ENCODE results near the gene TCN2. TPM values are rescaled to one million over a fixed set of nuclear protein-coding genes. Genes with fewer than 3 reads are reported as not detected.
"Not testable (repeated sequence)": the region's sequence is repeated elsewhere in the genome, so short reads cannot be mapped to it uniquely, and the experiment has no call there.

TCN2 gene
- total RNA-seq, 2 experiments from 2014 or later, result 1.7 to 1.9 TPM

GRCh38 chr22:30605449-30606110 lies 1.4 kb upstream of the TCN2 start:
- Mint-ChIP-seq H3K36me3 (ENCODE audit: low read depth) (no peaks in the 10 kb centered on the region), H3K9me3 (no peaks in the 10 kb centered on the region), H3K27ac (peak overlapping the region; percentile 1), H3K4me3 (no peak overlapping the region), H3K27me3 (peaks cover 5% of the 10 kb centered on the region), H3K4me1 (peaks cover 52% of the 10 kb centered on the region)
- DNase-seq, result peak; percentile 63
- CTCF ChIA-PET, result interaction anchor here (0.8 to 6.8 kb wide), 10 partner anchors 8 to 372 kb away, joined by 3 to 54 read pairs (median 4); partner anchors contain the start of gene PES1
- POLR2A ChIA-PET, result interaction anchor here (1.4 to 3.0 kb wide), 3 partner anchors 14 to 149 kb away, joined by 3 to 13 read pairs (median 11); partner anchors contain the start of genes PES1 and SLC35E4

GRCh38 chr22:30607300-30607930 lies 441 bp downstream of the TCN2 start:
- H3K4me1 Mint-ChIP-seq, result peaks cover 51% of the 10 kb centered on the region
- CTCF ChIA-PET, result interaction anchor here (0.7 to 6.8 kb wide), 6 partner anchors 10 to 42 kb away, joined by 3 to 54 read pairs (median 8); partner anchors contain the start of gene PES1
- H3K9me3 Mint-ChIP-seq, result no peaks in the 10 kb centered on the region
- no peak for DNase-seq
- peak overlapping the region; percentile 74 for H3K4me3 Mint-ChIP-seq
- POLR2A ChIA-PET, result interaction anchor here (0.6 to 3.0 kb wide), 5 partner anchors 10 to 28 kb away, joined by 3 to 13 read pairs (median 4); partner anchors contain the start of genes PES1 and SLC35E4
- no peaks in the 10 kb centered on the region for H3K36me3 Mint-ChIP-seq (ENCODE audit: low read depth)
- H3K27me3 Mint-ChIP-seq, result no peaks in the 10 kb centered on the region
- H3K27ac Mint-ChIP-seq, result peak overlapping the region; percentile 62

DNA sequence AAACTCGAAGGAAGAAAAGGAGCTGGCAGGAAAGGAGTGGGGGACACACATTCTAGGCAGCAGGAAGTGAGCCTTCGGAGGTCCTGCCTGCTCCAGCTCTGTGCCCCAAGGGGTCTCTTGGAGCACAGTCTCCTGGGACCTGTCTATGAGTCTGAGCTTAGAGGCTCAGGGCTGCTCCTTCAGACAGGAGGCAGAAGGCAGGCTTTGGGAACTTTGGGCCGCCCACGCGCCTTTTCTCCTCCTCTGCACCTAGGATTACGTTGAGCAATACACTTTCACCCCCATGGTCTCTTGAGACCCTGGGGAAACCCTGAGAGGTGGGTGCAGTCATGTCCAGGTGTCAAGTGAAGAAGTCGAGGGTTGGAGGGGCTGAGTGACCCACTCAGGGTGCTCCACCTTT lies 965 bp downstream of the TCN2 start:
- Mint-ChIP-seq H3K4me3 (no peak overlapping the region), H3K9me3 (no peaks in the 10 kb centered on the region), H3K36me3 (ENCODE audit: low read depth) (no peaks in the 10 kb centered on the region), H3K27ac (no peak overlapping the region), H3K4me1 (peaks cover 51% of the 10 kb centered on the region), H3K27me3 (no peaks in the 10 kb centered on the region)
- DNase-seq, result no peak
- CTCF ChIA-PET, result interaction anchor here (1.1 to 6.8 kb wide), 4 partner anchors 11 to 42 kb away, joined by 4 to 54 read pairs (median 14); partner anchors contain the start of gene PES1
- POLR2A ChIA-PET, result interaction anchor here (0.8 to 3.0 kb wide), 2 partner anchors 16 to 25 kb away, joined by 3 to 11 read pairs; partner anchors contain the start of gene PES1

- Mint-ChIP-seq H3K9me3 (no peaks in the 10 kb centered on the region), H3K27ac (peak overlapping the region; percentile 32), H3K27me3 (no peaks in the 10 kb centered on the region), H3K4me1 (peaks cover 51% of the 10 kb centered on the region), H3K36me3 (ENCODE audit: low read depth) (no peaks in the 10 kb centered on the region), H3K4me3 (no peak overlapping the region)
- DNase-seq, result peak; percentile 49
- ChIA-PET POLR2A (interaction anchor here (0.7 to 1.5 kb wide), 6 partner anchors 8 to 136 kb away, joined by 3 to 6 read pairs (median 4); partner anchors contain the start of gene SLC35E4), CTCF (interaction anchor here (0.7 to 6.8 kb wide), 5 partner anchors 8 to 25 kb away, joined by 5 to 54 read pairs (median 5); partner anchors contain the start of gene PES1)
These were observed 2.5 kb downstream of the TCN2 start for GRCh38 chr22:30609260-30610185.

DNA sequence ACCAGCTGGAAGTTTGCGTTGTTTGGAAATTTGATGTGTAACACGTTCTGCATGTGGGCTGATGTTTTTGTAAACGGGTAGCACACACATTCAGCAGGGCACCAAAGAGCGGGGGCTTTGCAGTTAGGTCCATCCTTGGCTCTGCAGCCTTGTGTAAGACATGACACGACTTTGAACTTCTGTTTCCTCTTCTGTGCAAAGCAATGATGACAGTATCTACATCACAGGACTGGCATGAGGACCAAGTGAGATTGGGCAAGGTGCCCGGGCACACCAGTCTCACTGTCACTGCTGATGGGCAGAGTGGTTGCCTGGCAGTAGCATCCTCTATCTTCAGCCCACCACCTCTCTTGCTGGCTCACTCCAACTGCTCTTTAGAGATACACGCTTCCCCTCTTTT lies 3.3 kb downstream of the TCN2 start:
- H3K4me3 Mint-ChIP-seq, result no peak overlapping the region
- peaks cover 49% of the 10 kb centered on the region for H3K4me1 Mint-ChIP-seq
- POLR2A ChIA-PET, result interaction anchor here (0.8 to 1.5 kb wide), 3 partner anchors 10 to 35 kb away, joined by 3 to 4 read pairs (median 4); partner anchors contain the start of gene SLC35E4

DNA sequence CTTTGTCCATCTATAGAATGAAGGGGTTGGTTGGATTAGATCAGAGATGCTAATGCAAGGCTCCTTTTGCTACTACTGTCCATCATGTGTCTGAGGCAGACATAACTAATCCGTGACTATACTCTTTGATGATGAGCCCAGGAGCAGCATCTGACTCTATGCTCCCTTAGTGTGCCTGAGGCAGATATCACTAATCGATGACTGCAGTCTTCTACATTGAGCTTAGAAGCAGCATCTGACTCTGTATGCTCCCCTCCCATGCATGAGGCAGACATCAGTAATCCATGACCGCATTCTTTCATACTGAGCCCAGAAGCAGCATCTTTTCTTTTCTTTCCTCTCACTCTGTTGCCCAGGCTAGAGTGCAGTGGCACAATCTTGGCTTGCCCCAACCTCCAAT lies 4.2 kb downstream of the TCN2 start:
- ChIA-PET POLR2A (no interaction called here), CTCF (no interaction called here)
- Mint-ChIP-seq H3K27ac (no peak overlapping the region), H3K27me3 (no peaks in the 10 kb centered on the region), H3K4me1 (peaks cover 42% of the 10 kb centered on the region), H3K9me3 (no peaks in the 10 kb centered on the region), H3K36me3 (ENCODE audit: low read depth) (no peaks in the 10 kb centered on the region), H3K4me3 (no peak overlapping the region)
- no peak for DNase-seq

More for the DNA sequence above, 3.3 kb downstream of the TCN2 start:
- Mint-ChIP-seq H3K36me3 (ENCODE audit: low read depth) (no peaks in the 10 kb centered on the region), H3K9me3 (no peaks in the 10 kb centered on the region), H3K27ac (no peak overlapping the region), H3K27me3 (no peaks in the 10 kb centered on the region)
- DNase-seq, result no peak
- CTCF ChIA-PET, result interaction anchor here (1.1 to 6.8 kb wide), 4 partner anchors 9 to 24 kb away, joined by 5 to 54 read pairs (median 6); partner anchors contain the start of gene PES1

GRCh38 chr22:30612789-30613188 lies 5.8 kb downstream of the TCN2 start:
- no peak overlapping the region for H3K4me3 Mint-ChIP-seq
- CTCF ChIA-PET, result interaction anchor here (0.6 to 1.3 kb wide), 4 partner anchors 11 to 254 kb away, joined by 3 to 4 read pairs (median 3); no protein-coding TSS in a partner anchor
- H3K36me3 Mint-ChIP-seq (ENCODE audit: low read depth), result no peaks in the 10 kb centered on the region
- H3K27me3 Mint-ChIP-seq, result no peaks in the 10 kb centered on the region
- no peaks in the 10 kb centered on the region for H3K9me3 Mint-ChIP-seq
- no peak for DNase-seq
- H3K4me1 Mint-ChIP-seq, result peaks cover 28% of the 10 kb centered on the region
- POLR2A ChIA-PET, result no interaction called here
- no peak overlapping the region for H3K27ac Mint-ChIP-seq

DNA sequence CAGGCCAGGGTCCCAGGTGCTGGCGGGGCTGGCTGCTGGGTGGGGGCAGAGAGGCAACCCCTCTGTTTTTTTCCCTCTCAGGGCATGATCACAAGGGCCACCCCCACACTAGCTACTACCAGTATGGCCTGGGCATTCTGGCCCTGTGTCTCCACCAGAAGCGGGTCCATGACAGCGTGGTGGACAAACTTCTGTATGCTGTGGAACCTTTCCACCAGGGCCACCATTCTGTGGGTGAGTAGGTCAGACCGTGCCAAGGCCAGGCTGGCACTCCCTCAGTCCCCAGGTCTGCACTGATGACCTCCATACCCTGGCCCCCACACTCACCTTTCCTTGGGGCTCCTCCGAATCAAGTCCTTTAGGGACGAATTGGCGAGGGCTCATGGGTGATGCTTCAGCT lies 7.3 kb downstream of the TCN2 start:
- CTCF ChIA-PET, result no interaction called here
- H3K9me3 Mint-ChIP-seq, result no peaks in the 10 kb centered on the region
- H3K27me3 Mint-ChIP-seq, result no peaks in the 10 kb centered on the region
- H3K27ac Mint-ChIP-seq, result no peak overlapping the region
- no peak for DNase-seq
- POLR2A ChIA-PET, result no interaction called here
- no peaks in the 10 kb centered on the region for H3K36me3 Mint-ChIP-seq (ENCODE audit: low read depth)
- no peak overlapping the region for H3K4me3 Mint-ChIP-seq
- H3K4me1 Mint-ChIP-seq, result peaks cover 13% of the 10 kb centered on the region

DNA sequence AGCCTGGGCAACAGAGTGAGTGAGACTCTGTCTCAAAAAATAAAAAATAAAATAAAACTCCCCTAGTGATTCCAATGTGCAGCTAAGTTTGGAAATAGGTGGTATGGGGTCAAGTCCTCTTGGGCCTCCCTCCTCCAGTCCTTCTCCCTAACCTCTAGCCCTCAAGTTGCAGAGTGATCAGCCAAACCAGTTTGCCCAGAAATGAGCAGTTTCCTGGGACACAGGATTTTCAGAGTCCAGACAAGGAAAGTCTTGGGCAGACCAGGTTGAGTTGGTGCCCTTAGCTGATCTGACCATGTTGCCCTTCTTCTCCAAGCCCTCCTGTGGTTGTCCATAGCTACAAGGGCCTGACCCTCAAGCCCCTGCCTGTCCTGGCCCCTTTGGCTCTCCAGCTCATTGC lies 7.9 kb downstream of the TCN2 start:
- DNase-seq, result no peak
- Mint-ChIP-seq H3K27me3 (no peaks in the 10 kb centered on the region), H3K9me3 (no peaks in the 10 kb centered on the region), H3K27ac (no peak overlapping the region), H3K4me1 (peaks cover 7% of the 10 kb centered on the region), H3K4me3 (no peak overlapping the region), H3K36me3 (ENCODE audit: low read depth) (no peaks in the 10 kb centered on the region)
- ChIA-PET POLR2A (no interaction called here), CTCF (no interaction called here)

DNA sequence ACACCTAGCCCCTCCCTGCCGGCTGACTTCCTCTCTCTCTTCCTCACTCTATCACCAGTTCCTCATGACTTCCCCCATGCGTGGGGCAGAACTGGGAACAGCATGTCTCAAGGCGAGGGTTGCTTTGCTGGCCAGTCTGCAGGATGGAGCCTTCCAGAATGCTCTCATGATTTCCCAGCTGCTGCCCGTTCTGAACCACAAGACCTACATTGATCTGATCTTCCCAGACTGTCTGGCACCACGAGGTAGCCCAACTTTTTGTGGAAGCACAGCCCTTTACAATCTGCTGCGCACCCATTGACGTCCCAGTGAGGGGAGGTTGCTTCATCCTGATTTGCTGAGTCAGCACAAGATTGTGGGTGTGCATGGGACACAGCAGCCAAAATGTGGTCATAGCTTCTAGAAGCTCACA lies 8.6 kb downstream of the TCN2 start:
- ChIA-PET POLR2A (no interaction called here), CTCF (interaction anchor here (1.2 kb wide), 1 partner anchor 10 kb away, joined by 4 read pairs; no protein-coding TSS in a partner anchor)
- no peaks in the 10 kb centered on the region for H3K9me3 Mint-ChIP-seq

DNA sequence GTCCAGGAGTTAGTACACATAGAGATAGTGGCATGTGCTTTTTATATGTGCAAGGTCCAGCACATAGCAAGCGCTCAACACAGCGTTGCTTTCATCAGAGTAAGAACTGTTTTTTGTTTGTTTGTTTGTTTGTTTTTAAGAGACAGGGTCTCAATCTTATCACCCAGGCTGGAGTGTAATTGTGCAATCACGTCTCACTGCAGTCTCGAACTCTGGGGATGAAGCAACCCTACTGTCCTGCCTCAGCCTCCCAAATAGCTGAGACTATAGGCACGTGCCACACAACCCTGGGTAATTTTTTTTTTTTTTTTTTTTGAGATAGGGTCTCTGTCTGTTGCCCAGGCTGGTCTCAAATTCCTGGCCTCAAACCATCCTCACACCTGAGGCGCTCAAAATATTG lies 10.8 kb downstream of the TCN2 start:
- Mint-ChIP-seq H3K27ac (no peak overlapping the region), H3K4me3 (no peak overlapping the region), H3K27me3 (no peaks in the 10 kb centered on the region), H3K9me3 (no peaks in the 10 kb centered on the region), H3K4me1 (no peaks in the 10 kb centered on the region), H3K36me3 (ENCODE audit: low read depth) (no peaks in the 10 kb centered on the region)
- DNase-seq, result no peak
- ChIA-PET CTCF (no interaction called here), POLR2A (interaction anchor here (1.1 kb wide), 1 partner anchor 9 kb away, joined by 4 read pairs; no protein-coding TSS in a partner anchor)

More for the DNA sequence above, 8.6 kb downstream of the TCN2 start:
- H3K4me1 Mint-ChIP-seq, result peaks cover under 1% of the 10 kb centered on the region
- H3K4me3 Mint-ChIP-seq, result no peak overlapping the region
- no peak overlapping the region for H3K27ac Mint-ChIP-seq
- DNase-seq, result no peak
- H3K27me3 Mint-ChIP-seq, result no peaks in the 10 kb centered on the region
- H3K36me3 Mint-ChIP-seq (ENCODE audit: low read depth), result no peaks in the 10 kb centered on the region

- not testable (repeated sequence) for H3K36me3 Mint-ChIP-seq (ENCODE audit: low read depth); H3K27me3 Mint-ChIP-seq; H3K9me3 Mint-ChIP-seq; DNase-seq; H3K4me3 Mint-ChIP-seq; H3K4me1 Mint-ChIP-seq; H3K27ac Mint-ChIP-seq
- ChIA-PET POLR2A (interaction anchor here (1.1 kb wide), 1 partner anchor 10 kb away, joined by 4 read pairs; no protein-coding TSS in a partner anchor), CTCF (interaction anchor here (1.1 to 3.3 kb wide), 3 partner anchors 11 to 14 kb away, joined by 3 to 10 read pairs (median 7); no protein-coding TSS in a partner anchor)
These were observed 12.9 kb downstream of the TCN2 start for GRCh38 chr22:30619909-30620308.
